K562 (cell line): Measurements from ENCODE around the gene TNKS2. TPM values are rescaled to one million over a fixed set of nuclear protein-coding genes. Genes with fewer than 3 reads are reported as not detected.

ENCODE experiments used
- ATAC-seq: fragments of 200-7000 bp; cut with Tn5 transposase; 3 replicates; pipeline ENCODE4 v1.9.1; 2020; ENCODE audit warnings: moderate library complexity
- BruUV-seq: library from RNA; stranded (reverse); fragments of 400-500 nt; replicated peaks from 2 replicates; lab custom pipeline; 2021; lab: Mats Ljungman, UMichigan
- CTCF ChIA-PET: fragments of 300-600 bp; formaldehyde crosslinking; extraction: SDS; loops from one replicate; lab custom pipeline; 2021; ENCODE audit warnings: low intra/inter-chr PET ratio; lab: Yijun Ruan, JAX
- POLR2A ChIA-PET: fragments of 300-600, 350-650 bp; sonication (Branson Sonifier 250); formaldehyde crosslinking; extraction: SDS; loops from one replicate; lab custom pipeline; 2021; ENCODE audit warnings: antibody characterized with exemption, inconsistent platforms; lab: Yijun Ruan, JAX
- DNase-seq, 4 experiments: peaks; one replicate each; pipeline versions ENCODE4 v3.0.0 to v3.0.0-alpha.2; 2011 to 2018; ENCODE audit warnings: low spot score in 3 of 4, mixed read lengths in 3 of 4; ENCODE audit errors: extremely low read depth in 1 of 4
- FAIRE-seq: peaks from 2 replicates; lab custom pipeline; 2011; peaks lifted over from hg19 to GRCh38; lab: Jason Lieb, UNC
- H2AFZ ChIP-seq: 2 replicates; pipeline ENCODE4 v1.6.0; 2011; ENCODE audit warnings: low read depth, low read length, control low read depth, inconsistent platforms
- H3K27ac ChIP-seq: fragments of 200-600 bp; 3 replicates; pipeline ENCODE4 v1.8.0; 2011; ENCODE audit warnings: low read depth, mild to moderate bottlenecking, control low read depth, inconsistent platforms, low read length, moderate library complexity, mixed read lengths; ENCODE audit errors: extremely low read depth
- H3K27me3 ChIP-seq, 2 experiments: fragments of 300-600 bp in 1 of 2; 2 replicates in 1 of 2; 3 replicates in 1 of 2; pipeline versions ENCODE4 v1.6.0 to v1.8.0; 2011; ENCODE audit warnings: inconsistent platforms in 2 of 2, low read length in 2 of 2, mild to moderate bottlenecking in 1 of 2, mixed read lengths in 1 of 2, moderate library complexity in 1 of 2; ENCODE audit not compliant: control insufficient read depth in 2 of 2, insufficient read depth in 2 of 2
- H3K36me3 ChIP-seq: fragments of 300-600 bp; 3 replicates; pipeline ENCODE4 v1.8.0; 2011; ENCODE audit warnings: mild to moderate bottlenecking, low read length, inconsistent platforms; ENCODE audit not compliant: control insufficient read depth, insufficient read depth
- H3K4me1 ChIP-seq, 2 experiments: fragments of 200-600 bp in 1 of 2; replicated peaks in 1 of 2; 2 replicates in 1 of 2; 3 replicates in 1 of 2; pipeline versions ENCODE4 v1.5.1 to v1.8.0; 2011; ENCODE audit warnings: inconsistent platforms in 2 of 2, low read length in 2 of 2, mild to moderate bottlenecking in 1 of 2, mixed read lengths in 1 of 2, moderate library complexity in 1 of 2; ENCODE audit not compliant: control insufficient read depth in 2 of 2, insufficient read depth in 2 of 2
- H3K4me2 ChIP-seq: 2 replicates; pipeline ENCODE4 v1.6.1; 2011; ENCODE audit warnings: low read length, control low read depth, inconsistent platforms, mixed read lengths; ENCODE audit not compliant: insufficient read depth
- H3K4me3 ChIP-seq: fragments of 200-600 bp; sonication (generic), shearing (Covaris generic); 2 replicates; pipeline ENCODE4 v1.5.1; 2016; ENCODE audit warnings: control low read depth, inconsistent platforms
- H3K79me2 ChIP-seq: fragments of 200-600 bp; 3 replicates; pipeline ENCODE4 v1.8.0; 2011; ENCODE audit warnings: low read length, inconsistent platforms; ENCODE audit not compliant: control insufficient read depth, insufficient read depth
- H3K9ac ChIP-seq, 2 experiments: 2 replicates each; pipeline versions ENCODE4 v1.6.0 to v1.6.1; 2011; ENCODE audit warnings: low read depth in 2 of 2, low read length in 2 of 2, control low read depth in 1 of 2, inconsistent platforms in 1 of 2, mild to moderate bottlenecking in 1 of 2, mixed read lengths in 1 of 2; ENCODE audit not compliant: insufficient read depth in 1 of 2
- H3K9me1 ChIP-seq: one replicate; pipeline ENCODE4 v1.6.0; 2011; ENCODE audit warnings: inconsistent platforms, mild to moderate bottlenecking, low read length, moderate library complexity; ENCODE audit not compliant: control insufficient read depth, insufficient read depth
- H3K9me3 ChIP-seq: replicated peaks from 2 replicates; pipeline ENCODE4 v1.5.1; 2011; ENCODE audit warnings: low read depth, low read length, inconsistent platforms; ENCODE audit not compliant: control insufficient read depth, insufficient read depth
- H4K20me1 ChIP-seq: replicated peaks from 2 replicates; pipeline ENCODE4 v1.6.1; 2011; ENCODE audit warnings: low read length, inconsistent platforms, mixed read lengths; ENCODE audit not compliant: control insufficient read depth, insufficient read depth
- KLF10 ChIP-seq: fragments of 250-450 bp; sonication (Bioruptor Pico); IDR thresholded peaks from 2 replicates; pipeline ENCODE4 v1.6.1; 2021; ENCODE audit warnings: matching md5 sums
- LCOR ChIP-seq: sonication (generic); formaldehyde crosslinking; IDR thresholded peaks from 2 replicates; pipeline ENCODE4 v1.8.0; 2022; ENCODE audit warnings: mild to moderate bottlenecking, missing genetic modification reagents
- PHB2 ChIP-seq: fragments of 450-650 bp; IDR thresholded peaks from 2 replicates; pipeline ENCODE4 v1.6.1; 2017; ENCODE audit warnings: low read depth
- TAF7 ChIP-seq: fragments of 450-650 bp; IDR thresholded peaks from 2 replicates; pipeline ENCODE4 v1.6.1; 2016; ENCODE audit warnings: missing genetic modification characterization, missing compliant biosample characterization
- WGBS: fragments of 100-300 bp; shearing (Covaris generic); methylation state at CpG from one replicate; pipeline ENCODE4 v1.1.6; 2016; ENCODE audit warnings: low coverage, mixed read lengths; ENCODE audit not compliant: insufficient coverage; ENCODE audit errors: missing lambda C conversion rate; 5-methylcytosine and 5-hydroxymethylcytosine counted together
- in situ Hi-C: fragments of 300-500 bp; cut with MboI; formaldehyde crosslinking; loops from 4 replicates; pipeline ENCODE4 v1.15.0; 2018; ENCODE audit warnings: inconsistent platforms, mixed read lengths
- intact Hi-C: fragments of 100-400 bp; cut with micrococcal nuclease; formaldehyde crosslinking; loops from 2 replicates; pipeline ENCODE4 v1.14.2; 2022
- polyA plus RNA-seq, 8 experiments: library from polyadenylated mRNA; depleted of rRNA in 4 of 8; stranded (reverse) in 5 of 8; unstranded in 3 of 8; fragments of >200 nt; fragmentation: Nextera tagmentation in 2 of 8; fragmentation: Illumina TruSeq in 1 of 8; extraction: Ambion mirVana in 2 of 8; extraction: Trizol in 1 of 8; gene quantifications; 2 replicates each; pipeline versions ENCODE4 v1.2.1 to v1.2.3, GENCODE V29; 2011 to 2014; ENCODE audit warnings: inconsistent platforms in 1 of 8, missing spikeins in 1 of 8
- total RNA-seq, 7 experiments: library from RNA; depleted of rRNA in 6 of 7; stranded (reverse); fragments of >200 nt in 6 of 7; fragmentation: Illumina TruSeq in 2 of 7; extraction: Trizol in 2 of 7; gene quantifications; 2 replicates each; pipeline versions ENCODE4 v1.2.1 to v1.2.3, GENCODE V29; 2011 to 2021; ENCODE audit warnings: low replicate concordance in 1 of 7
- TF ChIP-seq, protein P1 (sequence below): fragments of 450-650 bp; formaldehyde crosslinking; IDR thresholded peaks from 2 replicates; pipeline ENCODE4 v1.4.0; 2022; ENCODE audit warnings: missing genetic modification characterization

Gene TNKS2
- total and polyA plus RNA-seq, 9 of the 15 experiments (the other 6 are each of a cell fraction or from before 2014, with no cell fraction given), result 3.5 to 19.8 (median 8.6) TPM

DNA sequence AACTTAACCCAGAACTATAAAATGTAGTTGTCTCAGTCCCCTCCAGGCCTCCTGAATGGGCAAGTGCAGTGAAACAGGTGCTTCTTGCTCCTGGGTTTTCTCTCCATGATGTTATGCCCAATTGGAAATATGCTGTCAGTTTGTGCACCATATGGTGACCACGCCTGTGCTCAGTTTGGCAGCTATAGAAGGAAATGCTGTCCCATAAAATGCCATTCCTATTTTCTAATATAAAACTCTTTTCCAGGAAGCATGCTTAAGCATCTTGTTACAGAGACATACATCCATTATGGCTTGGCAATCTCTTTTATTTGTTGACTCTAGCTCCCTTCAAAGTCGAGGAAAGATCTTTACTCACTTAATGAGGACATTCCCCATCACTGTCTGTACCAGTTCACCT, 65.9 kb downstream of the TNKS2 start:
- FAIRE-seq, result no peak
- no peak for TF ChIP-seq KLF10
- TF ChIP-seq, protein P1, sequence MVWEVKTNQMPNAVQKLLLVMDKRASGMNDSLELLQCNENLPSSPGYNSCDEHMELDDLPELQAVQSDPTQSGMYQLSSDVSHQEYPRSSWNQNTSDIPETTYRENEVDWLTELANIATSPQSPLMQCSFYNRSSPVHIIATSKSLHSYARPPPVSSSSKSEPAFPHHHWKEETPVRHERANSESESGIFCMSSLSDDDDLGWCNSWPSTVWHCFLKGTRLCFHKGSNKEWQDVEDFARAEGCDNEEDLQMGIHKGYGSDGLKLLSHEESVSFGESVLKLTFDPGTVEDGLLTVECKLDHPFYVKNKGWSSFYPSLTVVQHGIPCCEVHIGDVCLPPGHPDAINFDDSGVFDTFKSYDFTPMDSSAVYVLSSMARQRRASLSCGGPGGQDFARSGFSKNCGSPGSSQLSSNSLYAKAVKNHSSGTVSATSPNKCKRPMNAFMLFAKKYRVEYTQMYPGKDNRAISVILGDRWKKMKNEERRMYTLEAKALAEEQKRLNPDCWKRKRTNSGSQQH (CRISPR knock-in tag), result no peak
- no peak for TF ChIP-seq TAF7 (tag)
- Histone ChIP-seq H3K9ac (no peak overlapping the region), H3K27me3 (no peaks in the 10 kb centered on the region), H3K4me1 (no peaks in the 10 kb centered on the region), H3K9me1 (no peaks in the 10 kb centered on the region), H3K4me3 (no peak overlapping the region), H4K20me1 (no peaks in the 10 kb centered on the region), H3K79me2 (no peaks in the 10 kb centered on the region), H3K9me3 (no peaks in the 10 kb centered on the region), H3K4me2 (no peak overlapping the region), H3K36me3 (peaks cover 57% of the 10 kb centered on the region), H3K27ac (no peak overlapping the region), H2AFZ (no peak overlapping the region)
- ChIA-PET POLR2A (interaction anchor here (0.7 kb wide), 1 partner anchor 60 kb away, joined by 3 read pairs; the partner anchor contains the start of gene BTAF1), CTCF (no interaction called here)
- in situ Hi-C loops, result no loop called here
- intact Hi-C loops, result no loop called here
- no peak for DNase-seq
- no peak for ATAC-seq
- 38% methylated on average over 2 of the region's 2 CpGs for WGBS
- no TSS peak for BruUV-seq

DNA sequence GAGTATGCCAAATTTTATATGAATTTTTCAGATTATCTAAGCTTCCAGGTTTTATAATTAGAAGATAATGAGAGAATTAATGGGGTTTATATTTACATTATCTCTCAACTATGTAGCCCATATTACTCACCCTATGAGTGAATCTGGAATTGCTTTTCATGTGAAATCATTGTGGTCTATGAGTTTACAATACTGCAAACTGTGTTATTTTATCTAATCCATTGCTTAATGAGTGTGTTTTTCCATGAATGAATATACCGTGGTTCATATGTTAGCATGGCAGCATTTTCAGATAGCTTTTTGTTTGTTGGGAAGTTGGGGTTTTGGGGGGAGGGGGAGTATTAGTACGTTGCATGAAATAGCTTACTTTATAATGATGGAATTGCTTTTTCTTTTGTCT, 66.5 kb downstream of the TNKS2 start:
- Histone ChIP-seq H4K20me1 (no peaks in the 10 kb centered on the region), H3K79me2 (no peaks in the 10 kb centered on the region), H3K9me1 (no peaks in the 10 kb centered on the region), H3K27ac (no peak overlapping the region), H3K4me1 (no peaks in the 10 kb centered on the region), H3K9ac (no peak overlapping the region), H2AFZ (no peak overlapping the region), H3K27me3 (no peaks in the 10 kb centered on the region), H3K9me3 (no peaks in the 10 kb centered on the region), H3K4me3 (no peak overlapping the region), H3K4me2 (no peak overlapping the region), H3K36me3 (peaks cover 51% of the 10 kb centered on the region)
- BruUV-seq, result no TSS peak
- FAIRE-seq (no peak), ATAC-seq (no peak), DNase-seq (no peak)
- 94% methylated on average over 1 of the region's 2 CpGs for WGBS
- in situ Hi-C loops (no loop called here), intact Hi-C loops (loop anchor here (5.0 kb wide), 1 partner anchor 43 kb away; the partner anchor contains the start of gene FGFBP3)
- ChIA-PET CTCF (no interaction called here), POLR2A (no interaction called here)
- TF ChIP-seq PHB2 (no peak), LCOR (CRISPR knock-in tag) (no peak)
